H1 (cell line): ENCODE data around the gene CACNA2D4. TPM values are rescaled to one million over a fixed set of nuclear protein-coding genes. Genes with fewer than 3 reads are reported as not detected.

Experiments
- CTCF ChIA-PET: fragments of 300-600 bp; sonication (Branson Sonifier 250); formaldehyde crosslinking; loops from one replicate; lab custom pipeline; 2021; ENCODE audit not compliant: partially characterized antibody; lab: Charles Lee
- POLR2A ChIA-PET: fragments of 300-600 bp; sonication (Branson Sonifier 250); formaldehyde crosslinking; loops from one replicate; lab custom pipeline; 2021; ENCODE audit warnings: inconsistent platforms; ENCODE audit not compliant: partially characterized antibody; lab: Charles Lee
- DNase-seq, 2 experiments: peaks; one replicate each; pipeline versions ENCODE4 v3.0.0 to v3.0.0-alpha.2; 2010 to 2022; ENCODE audit warnings: low spot score in 2 of 2, low read depth in 1 of 2, mixed read lengths in 1 of 2
- FAIRE-seq: peaks from 2 replicates; lab custom pipeline; 2011; peaks lifted over from hg19 to GRCh38; lab: Jason Lieb, UNC
- H2AFZ ChIP-seq: 2 replicates; pipeline ENCODE4 v1.8.1; 2012; ENCODE audit warnings: low read length, inconsistent platforms
- H2AK5ac ChIP-seq: 2 replicates; pipeline ENCODE4 v1.6.1; 2013; ENCODE audit warnings: low read depth, low read length
- H2BK120ac ChIP-seq: replicated peaks from 2 replicates; pipeline ENCODE3; 2013; ENCODE audit warnings: low read depth, low read length, inconsistent platforms
- H2BK12ac ChIP-seq: 2 replicates; pipeline ENCODE4 v1.6.1; 2013; ENCODE audit warnings: low read depth, low read length
- H2BK15ac ChIP-seq: 2 replicates; pipeline ENCODE4 v1.6.1; 2013; ENCODE audit warnings: low read length
- H2BK20ac ChIP-seq: 2 replicates; pipeline ENCODE4 v1.6.1; 2013; ENCODE audit warnings: low read length
- H2BK5ac ChIP-seq: 2 replicates; pipeline ENCODE4 v1.6.1; 2013; ENCODE audit warnings: low read depth, low read length
- H3K14ac ChIP-seq: 2 replicates; pipeline ENCODE4 v1.6.1; 2013; ENCODE audit warnings: inconsistent platforms; ENCODE audit not compliant: insufficient read length
- H3K18ac ChIP-seq: 2 replicates; pipeline ENCODE4 v1.6.1; 2013; ENCODE audit warnings: low read length; ENCODE audit errors: extremely low read depth
- H3K23ac ChIP-seq: 2 replicates; pipeline ENCODE4 v1.6.1; 2013; ENCODE audit warnings: inconsistent platforms; ENCODE audit not compliant: insufficient read length
- H3K23me2 ChIP-seq: 2 replicates; pipeline ENCODE4 v1.6.1; 2013; ENCODE audit warnings: low read depth, low read length
- H3K27ac ChIP-seq: 2 replicates; pipeline ENCODE4 v1.6.1; 2011; ENCODE audit warnings: low read depth, low read length, inconsistent platforms
- H3K27me3 ChIP-seq, 4 experiments: replicated peaks in 1 of 4; 1 replicate in 1 of 4; 2 replicates in 3 of 4; pipeline versions ENCODE4 v1.6.1 to v1.8.1; 2011 to 2013; ENCODE audit warnings: low read length in 3 of 4, mild to moderate bottlenecking in 3 of 4, inconsistent platforms in 2 of 4, mixed read lengths in 2 of 4, moderate library complexity in 1 of 4; ENCODE audit not compliant: control insufficient read depth in 3 of 4, insufficient read depth in 3 of 4; ENCODE audit errors: extremely low read depth in 1 of 4
- H3K36me3 ChIP-seq, 4 experiments: 2 replicates each; pipeline versions ENCODE4 v1.6.1 to v1.8.1; 2011 to 2013; ENCODE audit warnings: mild to moderate bottlenecking in 4 of 4, low read length in 3 of 4, moderate library complexity in 2 of 4, control low read depth in 1 of 4, inconsistent platforms in 1 of 4; ENCODE audit not compliant: insufficient read depth in 4 of 4, control insufficient read depth in 2 of 4
- H3K4ac ChIP-seq: replicated peaks from 2 replicates; pipeline ENCODE3; 2013; ENCODE audit warnings: low read length, low read depth, mixed read lengths, inconsistent platforms; ENCODE audit not compliant: insufficient read length
- H3K4me1 ChIP-seq, 4 experiments: replicated peaks in 1 of 4; 1 replicate in 1 of 4; 2 replicates in 3 of 4; pipeline versions ENCODE4 v1.6.1 to v1.8.1; 2011 to 2013; ENCODE audit warnings: low read length in 3 of 4, inconsistent platforms in 2 of 4, mixed read lengths in 1 of 4; ENCODE audit not compliant: insufficient read depth in 4 of 4, control insufficient read depth in 3 of 4
- H3K4me2 ChIP-seq, 2 experiments: 2 replicates each; pipeline versions ENCODE4 v1.6.1 to v1.8.1; 2011 to 2013; ENCODE audit warnings: low read depth in 2 of 2, low read length in 2 of 2, control low read depth in 1 of 2, inconsistent platforms in 1 of 2, mild to moderate bottlenecking in 1 of 2; ENCODE audit not compliant: insufficient read depth in 1 of 2
- H3K4me3 ChIP-seq, 4 experiments: fragments of 200-600, 300-600 bp in 1 of 4; sonication (generic), shearing (Covaris generic), sonication (Bioruptor Twin) in 1 of 4; 2 replicates each; pipeline versions ENCODE4 v1.5.1 to v1.8.1; 2011 to 2016; ENCODE audit warnings: low read length in 4 of 4, low read depth in 3 of 4, control low read depth in 2 of 4, inconsistent platforms in 2 of 4, mild to moderate bottlenecking in 2 of 4, mixed read lengths in 1 of 4, moderate library complexity in 1 of 4; ENCODE audit not compliant: insufficient read depth in 2 of 4; ENCODE audit errors: extremely low read depth in 1 of 4
- H3K56ac ChIP-seq: replicated peaks from 2 replicates; pipeline ENCODE3; 2013; ENCODE audit warnings: low read depth, mild to moderate bottlenecking, mixed read lengths, low read length, inconsistent platforms; ENCODE audit not compliant: insufficient read length
- H3K79me1 ChIP-seq: 2 replicates; pipeline ENCODE4 v1.6.1; 2013; ENCODE audit warnings: low read depth, low read length, control low read depth
- H3K79me2 ChIP-seq, 2 experiments: 2 replicates each; pipeline versions ENCODE4 v1.6.1 to v1.8.1; 2012 to 2013; ENCODE audit warnings: low read length in 2 of 2, mild to moderate bottlenecking in 2 of 2, inconsistent platforms in 1 of 2; ENCODE audit not compliant: insufficient read depth in 2 of 2, control insufficient read depth in 1 of 2
- H3K9ac ChIP-seq, 4 experiments: replicated peaks in 1 of 4; 1 replicate in 1 of 4; 2 replicates in 3 of 4; pipeline versions ENCODE4 v1.6.1 to v1.8.1; 2011 to 2013; ENCODE audit warnings: low read depth in 3 of 4, low read length in 3 of 4, control low read depth in 2 of 4, mild to moderate bottlenecking in 2 of 4, moderate library complexity in 2 of 4, inconsistent platforms in 1 of 4; ENCODE audit errors: extremely low read depth in 1 of 4
- H3K9me3 ChIP-seq, 2 experiments: 2 replicates each; pipeline versions ENCODE4 v1.6.1 to v1.8.1; 2012 to 2013; ENCODE audit warnings: mild to moderate bottlenecking in 2 of 2, moderate library complexity in 2 of 2, control low read depth in 1 of 2, inconsistent platforms in 1 of 2, low read depth in 1 of 2, low read length in 1 of 2, mixed read lengths in 1 of 2; ENCODE audit not compliant: insufficient read depth in 2 of 2
- H4K20me1 ChIP-seq, 2 experiments: replicated peaks in 1 of 2; 2 replicates each; pipeline versions ENCODE3 to v1.8.1; 2011 to 2013; ENCODE audit warnings: inconsistent platforms in 2 of 2, low read length in 2 of 2, mild to moderate bottlenecking in 1 of 2; ENCODE audit not compliant: insufficient read depth in 2 of 2, control insufficient read depth in 1 of 2
- H4K5ac ChIP-seq: 2 replicates; pipeline ENCODE4 v1.6.1; 2013; ENCODE audit warnings: low read length, low read depth, mixed read lengths, inconsistent platforms; ENCODE audit not compliant: insufficient read length
- H4K8ac ChIP-seq: 2 replicates; pipeline ENCODE4 v1.8.0; 2013; ENCODE audit warnings: mild to moderate bottlenecking, moderate library complexity, low read length, inconsistent platforms; ENCODE audit not compliant: insufficient read depth; ENCODE audit errors: extremely low read depth
- H4K91ac ChIP-seq: replicated peaks from 2 replicates; pipeline ENCODE3; 2013; ENCODE audit warnings: low read length, mixed read lengths, inconsistent platforms; ENCODE audit not compliant: insufficient read length
- CTCF ChIP-seq, 3 experiments: IDR thresholded peaks; 1 replicate in 2 of 3; 2 replicates in 1 of 3; pipeline versions ENCODE4 v1.5.1 to v1.6.1; 2011; ENCODE audit warnings: low read length in 3 of 3, mild to moderate bottlenecking in 3 of 3, inconsistent platforms in 2 of 3, low read depth in 1 of 3, moderate library complexity in 1 of 3; ENCODE audit not compliant: insufficient read depth in 1 of 3; ENCODE audit errors: control extremely low read depth in 1 of 3
- MAFK ChIP-seq: IDR thresholded peaks from 2 replicates; pipeline ENCODE4 v1.6.1; 2012; ENCODE audit warnings: low read depth, mild to moderate bottlenecking, improper control_type of control experiment, low read length
- RAD21 ChIP-seq, 2 experiments: IDR thresholded peaks in 1 of 2; conservative IDR thresholded peaks in 1 of 2; 2 replicates each; pipeline ENCODE4 v1.6.1; 2011; ENCODE audit warnings: low read depth in 2 of 2, low read length in 2 of 2, improper control_type of control experiment in 1 of 2, inconsistent platforms in 1 of 2, mild to moderate bottlenecking in 1 of 2, moderate library complexity in 1 of 2
- WGBS, 2 experiments: shearing (Covaris generic) in 1 of 2; methylation state at CpG; one replicate each; pipeline versions ENCODE4 v1.1.6 to v1.1.7; 2013 to 2015; ENCODE audit warnings: low lambda C conversion rate in 2 of 2, mixed read lengths in 2 of 2, inconsistent platforms in 1 of 2, low coverage in 1 of 2, missing lambda C conversion rate in 1 of 2; ENCODE audit not compliant: insufficient replicate concordance in 2 of 2, insufficient coverage in 1 of 2, insufficient read length in 1 of 2; ENCODE audit errors: extremely low coverage in 1 of 2, missing lambda C conversion rate in 1 of 2; 5-methylcytosine and 5-hydroxymethylcytosine counted together
- polyA plus RNA-seq, 7 experiments: library from polyadenylated mRNA; depleted of rRNA in 3 of 7; stranded (reverse) in 5 of 7; unstranded in 2 of 7; fragments of >200 nt in 5 of 7; fragments of 200-250 nt in 2 of 7; gene quantifications; 1 replicate in 5 of 7; 2 replicates in 1 of 7; 4 replicates in 1 of 7; pipeline versions ENCODE4 v1.2.1 to v1.2.3, GENCODE V29; 2011 to 2013; ENCODE audit warnings: missing spikeins in 2 of 7, mixed read lengths in 2 of 7
- total RNA-seq: library from RNA; stranded (reverse); fragmentation: NEBNext Ultra II Directional; extraction: Animal tissue kit (Norgen Biotek cat#: 25700); gene quantifications from 2 replicates; pipeline ENCODE4 v1.2.1, GENCODE V29; 2021

CACNA2D4 gene
- total and polyA plus RNA-seq, 2 of the 8 experiments (the other 6 are each of a cell fraction or from before 2014, with no cell fraction given) = 0.44 to 0.88 TPM

- H3K79me2 ChIP-seq = no peaks in the 10 kb centered on the region
- H3K4me2 ChIP-seq = no peak overlapping the region
- peaks cover 1 to 11% (median 7%) of the 10 kb centered on the region in 4 experiments; a peak in 6 of 7 replicates for H3K27me3 ChIP-seq
- CTCF ChIA-PET = interaction anchor here (0.6 to 14.3 kb wide), 28 partner anchors 9 to 890 kb away, joined by 3 to 188 read pairs (median 4); partner anchors contain the start of gene CACNA2D4
- H3K56ac ChIP-seq = no peak overlapping the region
- no peaks in the 10 kb centered on the region for H3K79me1 ChIP-seq
- FAIRE-seq (no peak), DNase-seq (peak in 1 of 2 experiments; percentile 68)
- no peak overlapping the region for H3K18ac ChIP-seq
- H4K5ac ChIP-seq = no peak overlapping the region
- no peak overlapping the region for H4K91ac ChIP-seq
- POLR2A ChIA-PET = interaction anchor here (0.7 kb wide), 1 partner anchor 110 kb away, joined by 3 read pairs; the partner anchor contains the start of gene ADIPOR2
- H2AFZ ChIP-seq = no peak overlapping the region
- peaks cover 11% of the 10 kb centered on the region for H3K23me2 ChIP-seq
- no peak overlapping the region for H3K27ac ChIP-seq
- no peaks in the 10 kb centered on the region for H3K9me3 ChIP-seq
- no peak overlapping the region for H2BK120ac ChIP-seq
- no peak overlapping the region for H2BK15ac ChIP-seq
- no peak overlapping the region for H2BK20ac ChIP-seq
- no peak overlapping the region for H2BK12ac ChIP-seq
- H4K8ac ChIP-seq = peak overlapping the region; percentile 12; the same call in 1 of the 2 replicates
- no peak overlapping the region for H3K9ac ChIP-seq
- no peaks in the 10 kb centered on the region for H3K36me3 ChIP-seq
- H2BK5ac ChIP-seq = no peak overlapping the region
- H3K4me1 ChIP-seq = peaks cover 0 to 9% (median 1%) of the 10 kb centered on the region in 4 experiments; a peak in 5 of 7 replicates
- H2AK5ac ChIP-seq = no peak overlapping the region
- no peak overlapping the region for H3K14ac ChIP-seq
- TF ChIP-seq RAD21 (IDR thresholded peaks at IDR 0.05 in 1 of 2, conservative IDR thresholded peaks at IDR 0.05 in 1 of 2; ENCODE audit: low read depth in 2 of 2, low read length in 2 of 2) (peak; percentile 77 to 84), CTCF (IDR thresholded peaks at IDR 0.05; ENCODE audit: control extremely low read depth in 1 of 3, insufficient read depth in 1 of 3, low read depth in 1 of 3, low read length in 3 of 3) (peak in 2 of 3 experiments; percentile 69 to 83; a peak in 3 of 4 replicates), MAFK (no peak)
- 78% methylated on average over 14 of the region's 14 CpGs; no CpG with 5 or more reads in 1 of the 2 experiments for WGBS, 2 experiments
- no peaks in the 10 kb centered on the region for H4K20me1 ChIP-seq
- no peak overlapping the region for H3K23ac ChIP-seq
- H3K4me3 ChIP-seq = no peak overlapping the region
- no peak overlapping the region for H3K4ac ChIP-seq
Measured at GRCh38 chr12:1800401-1801302, 117.8 kb downstream of the CACNA2D4 start.
